ENCODE results near the gene SLC5A8. TPM values are rescaled to one million over a fixed set of nuclear protein-coding genes. Genes with fewer than 3 reads are reported as not detected.

Gene SLC5A8
- total and polyA plus RNA-seq, 4 donors = not detected

- Histone ChIP-seq H3K27me3 (ENCODE audit: control insufficient read depth in 4 of 4, insufficient read depth in 4 of 4, low read length in 3 of 4) (peaks cover 0 to 3% (median 0%) of the 10 kb centered on the region in 4 donors), H3K9me3 (ENCODE audit: control insufficient read depth in 4 of 4, low read length in 3 of 4) (no peaks in the 10 kb centered on the region), H3K4me1 (ENCODE audit: control insufficient read depth in 4 of 4, insufficient read depth in 4 of 4, low read length in 3 of 4) (no peaks in the 10 kb centered on the region), H3K9ac (ENCODE audit: low read depth in 1 of 2, low read length in 2 of 2) (no peak overlapping the region), H3K4me3 (ENCODE audit: low read depth in 1 of 3, low read length in 3 of 3) (no peak overlapping the region), H3K27ac (ENCODE audit: low read depth in 1 of 2, low read length in 2 of 2) (no peak overlapping the region), H3K36me3 (ENCODE audit: control insufficient read depth in 4 of 4, insufficient read depth in 3 of 4, low read depth in 1 of 4, low read length in 3 of 4) (no peaks in the 10 kb centered on the region)
- WGBS = 59% methylated on average over 3 of the region's 3 CpGs
- DNase-seq (ENCODE audit: low spot score) = no peak
- TF ChIP-seq REST (IDR thresholded peaks at IDR 0.05) (no peak), RAD21 (IDR thresholded peaks at IDR 0.05) (no peak)
These were observed 99.2 kb downstream of the SLC5A8 start for GRCh38 chr12:101110866-101111265.

GRCh38 chr12:101108130-101108529 is 101.9 kb downstream of the SLC5A8 start:
- Histone ChIP-seq H3K4me3 (ENCODE audit: low read depth in 1 of 3, low read length in 3 of 3) (no peak overlapping the region), H3K36me3 (ENCODE audit: control insufficient read depth in 4 of 4, insufficient read depth in 3 of 4, low read depth in 1 of 4, low read length in 3 of 4) (no peaks in the 10 kb centered on the region), H3K27ac (ENCODE audit: low read depth in 1 of 2, low read length in 2 of 2) (no peak overlapping the region), H3K9ac (ENCODE audit: low read depth in 1 of 2, low read length in 2 of 2) (no peak overlapping the region), H3K4me1 (ENCODE audit: control insufficient read depth in 4 of 4, insufficient read depth in 4 of 4, low read length in 3 of 4) (no peaks in the 10 kb centered on the region), H3K9me3 (ENCODE audit: control insufficient read depth in 4 of 4, low read length in 3 of 4) (peaks cover 0 to 6% (median 3%) of the 10 kb centered on the region in 4 donors), H3K27me3 (ENCODE audit: control insufficient read depth in 4 of 4, insufficient read depth in 4 of 4, low read length in 3 of 4) (no peaks in the 10 kb centered on the region)
- no peak for DNase-seq (ENCODE audit: low spot score)
- WGBS = 84% methylated on average over 5 of the region's 5 CpGs
- no peak for TF ChIP-seq CTCF (IDR thresholded peaks at IDR 0.05; ENCODE audit: low read depth, low read length, missing input control)
- no peak for TF ChIP-seq SP1 (IDR thresholded peaks at IDR 0.05)
- no peak for TF ChIP-seq ATF3 (IDR thresholded peaks at IDR 0.05)
- no peak for TF ChIP-seq YY1 (IDR thresholded peaks at IDR 0.05)
- TF ChIP-seq HNF4A (conservative IDR thresholded peaks at IDR 0.05) = no peak
- no peak for TF ChIP-seq REST (IDR thresholded peaks at IDR 0.05)
- no peak for TF ChIP-seq GABPA (IDR thresholded peaks at IDR 0.05 in 1 of 2, conservative IDR thresholded peaks at IDR 0.05 in 1 of 2)
- TF ChIP-seq JUND (IDR thresholded peaks at IDR 0.05) = no peak
- TF ChIP-seq EGR1 (IDR thresholded peaks at IDR 0.05; ENCODE audit: low read depth in 2 of 2) = no peak
- no peak for TF ChIP-seq MAX (IDR thresholded peaks at IDR 0.05)
- TF ChIP-seq RAD21 (IDR thresholded peaks at IDR 0.05) = no peak
- TF ChIP-seq TAF1 (conservative IDR thresholded peaks at IDR 0.05) = no peak
